Thoracic aorta (tissue), 2 donors: ENCODE results near the gene LIPT2. TPM values are rescaled to one million over a fixed set of nuclear protein-coding genes. Genes with fewer than 3 reads are reported as not detected.
A peak's percentile ranks its signal among the peaks of the same experiment; 100 is the strongest.

Experiments used
- ATAC-seq: fragments of 150-250 bp; one replicate; pipeline ENCODE4 v1.8.0; 2017; ENCODE audit warnings: low read depth; ENCODE audit not compliant: insufficient number of reproducible peaks, low FRiP score
- DNase-seq: peaks from one replicate; pipeline ENCODE4 v3.0.0-alpha.2; 2020; ENCODE audit warnings: low spot score
- H3K27ac ChIP-seq, 2 donors: fragments of 200-600 bp; sonication (generic); 1 replicate in 1 of 2; 2 replicates in 1 of 2; pipeline ENCODE4 v1.5.1; 2016; ENCODE audit warnings: mild to moderate bottlenecking in 2 of 2, moderate library complexity in 2 of 2
- H3K27me3 ChIP-seq: fragments of 200-600 bp; sonication (generic); replicated peaks from 2 replicates; pipeline ENCODE4 v1.6.0; 2016; ENCODE audit warnings: mild to moderate bottlenecking; ENCODE audit not compliant: insufficient read depth
- H3K36me3 ChIP-seq: fragments of 200-600 bp; sonication (generic); one replicate; pipeline ENCODE4 v1.5.1; 2016
- H3K4me1 ChIP-seq, 2 donors: fragments of 200-600 bp; sonication (generic); 1 replicate in 1 of 2; 2 replicates in 1 of 2; pipeline versions ENCODE4 v1.5.1 to v1.6.0; 2016; ENCODE audit warnings: low read depth in 2 of 2, mild to moderate bottlenecking in 1 of 2; ENCODE audit not compliant: control insufficient read depth in 1 of 2
- H3K4me3 ChIP-seq: fragments of 200-600 bp; sonication (generic); 2 replicates; pipeline ENCODE4 v1.5.1; 2016; ENCODE audit warnings: mild to moderate bottlenecking
- H3K9me3 ChIP-seq: fragments of 200-600 bp; sonication (generic); 2 replicates; pipeline ENCODE4 v1.5.1; 2016
- total RNA-seq, 2 donors: library from RNA; depleted of rRNA; stranded (reverse); fragments of >200 nt; gene quantifications; one replicate each; pipeline versions ENCODE4 v1.1.0 to v1.2.3, GENCODE V29; 2016
- TF ChIP-seq, protein P1 (sequence below): fragments of 200-600 bp; sonication (generic); IDR thresholded peaks from one replicate; pipeline ENCODE4 v1.5.1; 2019; ENCODE audit warnings: antibody characterized with exemption

LIPT2 gene
- total RNA-seq, 2 donors from 2014 or later = 1.4 to 12.9 TPM

- ATAC-seq (no peak), DNase-seq (no peak)
- no peaks in the 10 kb centered on the region for H3K27me3 ChIP-seq
- no peak overlapping the region for H3K27ac ChIP-seq
- TF ChIP-seq, protein P1, sequence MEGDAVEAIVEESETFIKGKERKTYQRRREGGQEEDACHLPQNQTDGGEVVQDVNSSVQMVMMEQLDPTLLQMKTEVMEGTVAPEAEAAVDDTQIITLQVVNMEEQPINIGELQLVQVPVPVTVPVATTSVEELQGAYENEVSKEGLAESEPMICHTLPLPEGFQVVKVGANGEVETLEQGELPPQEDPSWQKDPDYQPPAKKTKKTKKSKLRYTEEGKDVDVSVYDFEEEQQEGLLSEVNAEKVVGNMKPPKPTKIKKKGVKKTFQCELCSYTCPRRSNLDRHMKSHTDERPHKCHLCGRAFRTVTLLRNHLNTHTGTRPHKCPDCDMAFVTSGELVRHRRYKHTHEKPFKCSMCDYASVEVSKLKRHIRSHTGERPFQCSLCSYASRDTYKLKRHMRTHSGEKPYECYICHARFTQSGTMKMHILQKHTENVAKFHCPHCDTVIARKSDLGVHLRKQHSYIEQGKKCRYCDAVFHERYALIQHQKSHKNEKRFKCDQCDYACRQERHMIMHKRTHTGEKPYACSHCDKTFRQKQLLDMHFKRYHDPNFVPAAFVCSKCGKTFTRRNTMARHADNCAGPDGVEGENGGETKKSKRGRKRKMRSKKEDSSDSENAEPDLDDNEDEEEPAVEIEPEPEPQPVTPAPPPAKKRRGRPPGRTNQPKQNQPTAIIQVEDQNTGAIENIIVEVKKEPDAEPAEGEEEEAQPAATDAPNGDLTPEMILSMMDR = no peak
- H3K4me1 ChIP-seq = peaks cover 0 to 4% of the 10 kb centered on the region in 2 donors
- H3K36me3 ChIP-seq = no peaks in the 10 kb centered on the region
- H3K4me3 ChIP-seq = no peak overlapping the region
- no peaks in the 10 kb centered on the region for H3K9me3 ChIP-seq
Measured at GRCh38 chr11:74459584-74459983, 33.9 kb downstream of the LIPT2 start.

DNA sequence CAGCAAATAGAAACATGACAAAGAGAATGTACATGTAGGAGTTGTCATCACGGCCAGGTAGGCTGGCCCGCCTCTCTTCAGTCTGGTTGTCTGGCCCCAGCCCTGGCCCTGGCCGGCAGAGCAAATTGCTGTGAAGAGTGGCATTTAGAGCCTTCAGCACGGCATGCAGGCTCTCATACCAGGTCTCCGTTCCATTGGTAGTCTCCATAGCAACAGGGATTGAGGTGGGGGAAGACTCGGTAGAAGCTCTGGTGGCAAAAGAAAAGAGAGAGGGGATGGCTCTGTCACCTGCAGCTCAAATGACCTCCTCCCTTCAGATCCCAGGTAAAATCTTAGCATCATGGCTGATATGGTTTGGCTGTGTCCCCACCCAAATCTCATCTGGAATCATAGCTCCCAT is 36.2 kb downstream of the LIPT2 start:
- Histone ChIP-seq H3K4me3 (no peak overlapping the region), H3K27ac (no peak overlapping the region), H3K4me1 (peaks cover 0 to 4% of the 10 kb centered on the region in 2 donors), H3K27me3 (no peaks in the 10 kb centered on the region), H3K9me3 (no peaks in the 10 kb centered on the region), H3K36me3 (no peaks in the 10 kb centered on the region)
- DNase-seq (no peak), ATAC-seq (no peak)
- TF ChIP-seq, protein P1 = no peak

DNA sequence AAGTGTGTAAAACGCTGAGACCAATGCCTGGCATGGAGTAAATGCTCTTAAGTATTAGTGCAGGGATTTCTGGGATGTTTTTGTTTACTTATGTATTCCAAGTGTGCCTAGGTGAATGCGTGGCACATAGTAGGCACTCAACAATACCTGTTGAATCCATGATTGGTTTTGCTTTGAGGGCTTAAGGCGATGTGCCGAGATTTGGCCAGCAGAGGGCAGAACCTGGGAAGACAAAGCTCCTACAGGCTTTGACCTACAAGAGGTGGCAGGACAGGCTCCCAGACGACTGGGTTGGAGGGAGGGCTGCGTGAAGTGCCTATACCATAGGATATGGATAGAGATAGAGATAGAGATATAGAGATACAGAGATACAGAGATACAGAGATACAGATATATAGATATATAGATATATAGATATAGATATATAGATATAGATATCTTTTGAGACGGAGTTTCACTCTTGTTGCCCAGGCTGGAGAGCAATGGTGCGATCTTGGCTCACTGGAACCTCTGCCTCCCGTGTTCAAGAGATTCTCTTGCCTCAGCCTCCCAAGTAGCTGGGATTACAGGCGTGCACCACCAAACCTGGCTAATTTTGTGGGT is 40.0 kb downstream of the LIPT2 start:
- no peak overlapping the region for H3K27ac ChIP-seq
- TF ChIP-seq, protein P1 = peak; percentile 55
- H3K4me1 ChIP-seq = no peaks in the 10 kb centered on the region
- no peak for DNase-seq
- no peaks in the 10 kb centered on the region for H3K36me3 ChIP-seq
- H3K27me3 ChIP-seq = no peaks in the 10 kb centered on the region
- no peaks in the 10 kb centered on the region for H3K9me3 ChIP-seq
- H3K4me3 ChIP-seq = no peak overlapping the region
- ATAC-seq = no peak

DNA sequence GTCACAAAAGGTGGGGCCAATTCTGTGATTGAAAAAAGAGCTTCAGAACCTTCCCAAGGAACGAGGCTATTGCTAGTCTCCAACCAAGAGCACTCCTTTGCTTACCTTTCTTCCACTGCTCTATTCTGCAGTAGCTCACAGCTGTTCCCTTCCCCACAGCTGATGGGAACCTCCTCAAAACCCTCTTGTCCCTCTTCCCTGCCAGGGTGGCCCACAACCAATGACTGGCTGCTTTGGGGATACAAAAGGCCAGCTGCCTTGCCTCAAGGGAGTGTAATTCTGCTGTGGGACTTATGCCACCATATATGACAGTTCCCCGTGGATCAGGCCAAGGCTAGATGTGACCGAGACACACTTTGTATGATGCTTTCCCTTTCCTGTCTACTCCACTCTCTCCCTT is 41.2 kb downstream of the LIPT2 start:
- Histone ChIP-seq H3K4me3 (no peak overlapping the region), H3K4me1 (no peaks in the 10 kb centered on the region), H3K36me3 (no peaks in the 10 kb centered on the region), H3K27me3 (no peaks in the 10 kb centered on the region), H3K27ac (no peak overlapping the region), H3K9me3 (no peaks in the 10 kb centered on the region)
- TF ChIP-seq, protein P1 = no peak
- DNase-seq (no peak), ATAC-seq (no peak)

- TF ChIP-seq, protein P1 = no peak
- Histone ChIP-seq H3K27ac (no peak overlapping the region), H3K27me3 (no peaks in the 10 kb centered on the region), H3K4me1 (no peaks in the 10 kb centered on the region), H3K4me3 (no peak overlapping the region), H3K36me3 (no peaks in the 10 kb centered on the region), H3K9me3 (no peaks in the 10 kb centered on the region)
- DNase-seq (no peak), ATAC-seq (no peak)
Measured at GRCh38 chr11:74450318-74450717, 43.2 kb downstream of the LIPT2 start.
